PC-3 (cell line): ENCODE measurements around the gene EXOC1. TPM values are rescaled to one million over a fixed set of nuclear protein-coding genes. Genes with fewer than 3 reads are reported as not detected.

ENCODE experiments used
- ATAC-seq: fragments of 200-7000 bp; cut with Tn5 transposase; 2 replicates; pipeline ENCODE4 v1.9.1; 2020; ENCODE audit warnings: mild to moderate bottlenecking, moderate library complexity
- BruUV-seq: library from RNA; stranded (reverse); fragments of 400-500 nt; replicated peaks from 2 replicates; lab custom pipeline; 2021; lab: Mats Ljungman, UMichigan
- CTCF ChIA-PET: fragments of 300-600 bp; sonication (Branson Sonifier 250); formaldehyde crosslinking; loops from one replicate; lab custom pipeline; 2022; ENCODE audit warnings: antibody characterized with exemption; lab: Charles Lee
- POLR2A ChIA-PET: fragments of 300-600 bp; sonication (Branson Sonifier 250); formaldehyde crosslinking; loops from one replicate; lab custom pipeline; 2022; ENCODE audit warnings: antibody characterized with exemption; ENCODE audit not compliant: unreplicated experiment; lab: Charles Lee
- DNase-seq: peaks from one replicate; pipeline ENCODE4 v3.0.0-alpha.2; 2015
- H2AFZ ChIP-seq: fragments of 300-600 bp; sonication (generic); 2 replicates; pipeline ENCODE4 v1.6.0; 2016; ENCODE audit warnings: antibody characterized with exemption, low read length
- H3F3A ChIP-seq: fragments of 300-600 bp; sonication (generic); one replicate; pipeline ENCODE4 v1.6.0; 2017; ENCODE audit warnings: antibody characterized with exemption, low read length, control low read depth, mild to moderate bottlenecking; ENCODE audit not compliant: unreplicated experiment
- H3K27ac ChIP-seq: fragments of 300-600 bp; sonication (generic); 2 replicates; pipeline ENCODE4 v1.5.1; 2016; ENCODE audit warnings: mild to moderate bottlenecking, low read length
- H3K27me3 ChIP-seq: fragments of 300-600 bp; sonication (generic); 2 replicates; pipeline ENCODE4 v1.6.1; 2016; ENCODE audit warnings: low read length, mixed read lengths
- H3K36me3 ChIP-seq: fragments of 300-600 bp; sonication (generic); 2 replicates; pipeline ENCODE4 v1.6.1; 2016; ENCODE audit warnings: low read depth, mixed run types, low read length, mixed read lengths
- H3K4me1 ChIP-seq: fragments of 300-600 bp; sonication (generic); 2 replicates; pipeline ENCODE4 v1.5.1; 2016; ENCODE audit warnings: low read length; ENCODE audit not compliant: insufficient read depth
- H3K4me2 ChIP-seq: fragments of 300-600 bp; sonication (generic); 2 replicates; pipeline ENCODE4 v1.6.0; 2016; ENCODE audit warnings: low read length
- H3K4me3 ChIP-seq: fragments of 300-600 bp; sonication (generic); 2 replicates; pipeline ENCODE4 v1.5.1; 2016; ENCODE audit warnings: mild to moderate bottlenecking, low read length, mixed read lengths
- H3K79me2 ChIP-seq: fragments of 300-600 bp; sonication (generic); 2 replicates; pipeline ENCODE4 v1.6.1; 2017; ENCODE audit warnings: low read length, mixed read lengths
- H3K9ac ChIP-seq: fragments of 300-600 bp; sonication (generic); 2 replicates; pipeline ENCODE4 v1.6.0; 2016; ENCODE audit warnings: mild to moderate bottlenecking, low read length
- H3K9me2 ChIP-seq: fragments of 300-600 bp; sonication (generic); replicated peaks from 2 replicates; pipeline ENCODE4 v1.6.1; 2016; ENCODE audit warnings: mixed run types, low read length, mixed read lengths
- H3K9me3 ChIP-seq: fragments of 300-600 bp; sonication (generic); 2 replicates; pipeline ENCODE4 v1.6.1; 2016; ENCODE audit warnings: low read length, mixed read lengths
- H4K20me1 ChIP-seq: fragments of 300-600 bp; sonication (generic); 2 replicates; pipeline ENCODE4 v1.6.1; 2016; ENCODE audit warnings: low read length, mixed read lengths
- CTCF ChIP-seq: fragments of 300-600 bp; sonication (generic); conservative IDR thresholded peaks from 2 replicates; pipeline ENCODE4 v1.5.1; 2017; ENCODE audit warnings: antibody characterized with exemption, low read depth, mild to moderate bottlenecking, low read length
- EZH2 ChIP-seq: fragments of 300-600 bp; sonication (generic); IDR thresholded peaks from one replicate; pipeline ENCODE4 v1.6.1; 2017; ENCODE audit warnings: antibody characterized with exemption, mild to moderate bottlenecking, low read length; ENCODE audit not compliant: unreplicated experiment
- EZH2phosphoT487 ChIP-seq: fragments of 300-600 bp; sonication (generic); IDR thresholded peaks from 2 replicates; pipeline ENCODE4 v1.6.1; 2018; ENCODE audit warnings: mild to moderate bottlenecking, antibody characterized with exemption, low read length, borderline replicate concordance
- intact Hi-C: fragments of 100-400 bp; cut with micrococcal nuclease; formaldehyde crosslinking; loops from 2 replicates; pipeline ENCODE4 v1.9.0; 2023
- total RNA-seq: library from RNA; depleted of rRNA; stranded (reverse); fragments of >200 nt; gene quantifications from 2 replicates; pipeline ENCODE4 v1.2.3, GENCODE V29; 2014

Gene EXOC1
- total RNA-seq, 1 experiment from 2014 or later: 37.4 TPM

- Histone ChIP-seq H3K79me2 (no peaks in the 10 kb centered on the region), H2AFZ (no peak overlapping the region), H3K4me3 (no peak overlapping the region), H3K27me3 (no peaks in the 10 kb centered on the region), H3K9me2 (no peaks in the 10 kb centered on the region), H3K4me2 (no peak overlapping the region), H3K4me1 (peaks cover 7% of the 10 kb centered on the region; the same call in 1 of the 2 replicates), H4K20me1 (no peaks in the 10 kb centered on the region), H3K36me3 (peaks cover 37% of the 10 kb centered on the region), H3K9ac (no peak overlapping the region), H3K27ac (no peak overlapping the region), H3F3A (no peaks in the 10 kb centered on the region), H3K9me3 (no peaks in the 10 kb centered on the region)
- intact Hi-C loops: no loop called here
- ATAC-seq (no peak), DNase-seq (no peak)
- ChIA-PET CTCF (no interaction called here), POLR2A (no interaction called here)
- TF ChIP-seq CTCF (no peak), EZH2 (no peak), EZH2phosphoT487 (no peak)
- no TSS peak for BruUV-seq
Measured at GRCh38 chr4:55879224-55879623, 25.8 kb downstream of the EXOC1 start.

- H3K4me3 ChIP-seq: no peak overlapping the region
- peak; percentile 50 for DNase-seq
- no peak overlapping the region for H2AFZ ChIP-seq
- POLR2A ChIA-PET: interaction anchor here (1.0 kb wide), 1 partner anchor 68 kb away, joined by 4 read pairs; the partner anchor contains the start of gene CEP135
- ATAC-seq: peak; percentile 29; the same call in 1 of the 2 replicates
- H4K20me1 ChIP-seq: no peaks in the 10 kb centered on the region
- BruUV-seq: no TSS peak
- no peaks in the 10 kb centered on the region for H3K9me2 ChIP-seq
- no peak overlapping the region for H3K9ac ChIP-seq
- intact Hi-C loops: no loop called here
- H3K79me2 ChIP-seq: no peaks in the 10 kb centered on the region
- H3K27ac ChIP-seq: no peak overlapping the region
- H3K36me3 ChIP-seq: peaks cover 39% of the 10 kb centered on the region
- peaks cover 7% of the 10 kb centered on the region; the same call in 1 of the 2 replicates for H3K4me1 ChIP-seq
- H3K4me2 ChIP-seq: no peak overlapping the region
- no peak for TF ChIP-seq CTCF
- TF ChIP-seq EZH2: no peak
- no peak for TF ChIP-seq EZH2phosphoT487
- CTCF ChIA-PET: interaction anchor here (0.6 kb wide), 1 partner anchor 10 kb away, joined by 3 read pairs; no protein-coding TSS in a partner anchor
- no peaks in the 10 kb centered on the region for H3K27me3 ChIP-seq
- H3K9me3 ChIP-seq: no peaks in the 10 kb centered on the region
- no peaks in the 10 kb centered on the region for H3F3A ChIP-seq
Measured at GRCh38 chr4:55880652-55881280, 27.3 kb downstream of the EXOC1 start.
